Activated naive CD8-positive, alpha-beta T cell treated with anti-CD3 and anti-CD28 coated beads, Interleukin-2, amount 50 U/mL, for 24 hours (primary cell): ENCODE results near the gene RGMB.
"Not testable (repeated sequence)": the region's sequence is repeated elsewhere in the genome, so short reads cannot be mapped to it uniquely, and the experiment has no call there.

Source experiments
- ATAC-seq: fragments of 150-1000 bp; cut with Tn5 transposase; one replicate; pipeline ENCODE4 v1.10.0; 2021
- DNase-seq: peaks from one replicate; pipeline ENCODE4 v3.0.0; 2021
- H3K27ac Mint-ChIP-seq: one replicate; pipeline ENCODE4 v1.8.0; 2021; ENCODE audit warnings: mild to moderate bottlenecking, mixed read lengths
- H3K27me3 Mint-ChIP-seq: one replicate; pipeline ENCODE4 v1.8.0; 2021; ENCODE audit warnings: mixed read lengths
- H3K36me3 Mint-ChIP-seq: one replicate; pipeline ENCODE4 v1.8.0; 2021; ENCODE audit warnings: low read depth, mixed read lengths
- H3K4me1 Mint-ChIP-seq: one replicate; pipeline ENCODE4 v1.8.0; 2021; ENCODE audit warnings: mixed read lengths
- H3K4me3 Mint-ChIP-seq: one replicate; pipeline ENCODE4 v1.8.0; 2021; ENCODE audit warnings: mild to moderate bottlenecking, moderate library complexity, mixed read lengths
- H3K9me3 Mint-ChIP-seq: one replicate; pipeline ENCODE4 v1.8.0; 2021; ENCODE audit warnings: mixed read lengths

The RGMB gene

GRCh38 chr5:98773464-98774191 is at the start of gene RGMB:
RGMB (plus strand) TSS chr5:98773663; CDS start chr5:98774071, 408 bp downstream.
- peak; percentile 88 for DNase-seq
- H3K27me3 Mint-ChIP-seq: peaks cover 29% of the 10 kb centered on the region
- no peaks in the 10 kb centered on the region for H3K9me3 Mint-ChIP-seq
- peak; percentile 90 for ATAC-seq
- peaks cover 57% of the 10 kb centered on the region for H3K4me1 Mint-ChIP-seq
- peak within 1 kb of the TSS; percentile 80 for H3K27ac Mint-ChIP-seq
- no peaks in the 10 kb centered on the region for H3K36me3 Mint-ChIP-seq
- H3K4me3 Mint-ChIP-seq: peak within 1 kb of the TSS; percentile 96

GRCh38 chr5:98726258-98726657 is 47.2 kb upstream of the RGMB start:
- no peak overlapping the region for H3K4me3 Mint-ChIP-seq
- H3K4me1 Mint-ChIP-seq: no peaks in the 10 kb centered on the region
- no peaks in the 10 kb centered on the region for H3K36me3 Mint-ChIP-seq
- H3K27ac Mint-ChIP-seq: no peak overlapping the region
- ATAC-seq (no peak), DNase-seq (no peak)
- peaks cover 2% of the 10 kb centered on the region for H3K27me3 Mint-ChIP-seq
- H3K9me3 Mint-ChIP-seq: no peaks in the 10 kb centered on the region

GRCh38 chr5:98727686-98728085 is 45.8 kb upstream of the RGMB start:
- H3K36me3 Mint-ChIP-seq: no peaks in the 10 kb centered on the region
- H3K27me3 Mint-ChIP-seq: peaks cover 6% of the 10 kb centered on the region
- ATAC-seq: no peak
- H3K27ac Mint-ChIP-seq: no peak overlapping the region
- no peak for DNase-seq
- H3K4me1 Mint-ChIP-seq: no peaks in the 10 kb centered on the region
- no peaks in the 10 kb centered on the region for H3K9me3 Mint-ChIP-seq
- no peak overlapping the region for H3K4me3 Mint-ChIP-seq

- Mint-ChIP-seq H3K27me3 (peaks cover 21% of the 10 kb centered on the region), H3K4me3 (no peak overlapping the region)
Measured at GRCh38 chr5:98734646-98735045, 38.8 kb upstream of the RGMB start.

GRCh38 chr5:98735806-98736507 is 37.5 kb upstream of the RGMB start:
- H3K4me1 Mint-ChIP-seq: no peaks in the 10 kb centered on the region
- H3K9me3 Mint-ChIP-seq: peaks cover 5% of the 10 kb centered on the region
- ATAC-seq (no peak), DNase-seq (no peak)
- H3K27me3 Mint-ChIP-seq: peaks cover 19% of the 10 kb centered on the region
- H3K4me3 Mint-ChIP-seq: no peak overlapping the region
- no peak overlapping the region for H3K27ac Mint-ChIP-seq
- H3K36me3 Mint-ChIP-seq: no peaks in the 10 kb centered on the region

More at GRCh38 chr5:98734646-98735045, 38.8 kb upstream of the RGMB start:
- peaks cover 5% of the 10 kb centered on the region for H3K9me3 Mint-ChIP-seq
- no peaks in the 10 kb centered on the region for H3K4me1 Mint-ChIP-seq
- ATAC-seq: no peak
- no peak for DNase-seq
- no peak overlapping the region for H3K27ac Mint-ChIP-seq
- H3K36me3 Mint-ChIP-seq: no peaks in the 10 kb centered on the region

- Mint-ChIP-seq H3K9me3 (peaks cover 5% of the 10 kb centered on the region), H3K27me3 (peaks cover 22% of the 10 kb centered on the region), H3K4me3 (no peak overlapping the region), H3K4me1 (no peaks in the 10 kb centered on the region), H3K36me3 (no peaks in the 10 kb centered on the region), H3K27ac (no peak overlapping the region)
- no peak for ATAC-seq
- no peak for DNase-seq
Measured at GRCh38 chr5:98736753-98737152, 36.7 kb upstream of the RGMB start.

GRCh38 chr5:98737441-98737840 is 36.0 kb upstream of the RGMB start:
- H3K27me3 Mint-ChIP-seq: peaks cover 19% of the 10 kb centered on the region
- H3K4me3 Mint-ChIP-seq: not testable (repeated sequence)

GRCh38 chr5:98738481-98739149 is 34.8 kb upstream of the RGMB start:
- H3K27me3 Mint-ChIP-seq: peaks cover 17% of the 10 kb centered on the region
- ATAC-seq, H3K4me1 Mint-ChIP-seq, H3K36me3 Mint-ChIP-seq, H3K27ac Mint-ChIP-seq, H3K9me3 Mint-ChIP-seq, DNase-seq, H3K4me3 Mint-ChIP-seq: not testable (repeated sequence)

More at GRCh38 chr5:98737441-98737840, 36.0 kb upstream of the RGMB start:
- DNase-seq, H3K27ac Mint-ChIP-seq, ATAC-seq, H3K4me1 Mint-ChIP-seq, H3K9me3 Mint-ChIP-seq, H3K36me3 Mint-ChIP-seq: not testable (repeated sequence)

GRCh38 chr5:98741926-98742325 is 31.5 kb upstream of the RGMB start:
- no peak overlapping the region for H3K27ac Mint-ChIP-seq
- no peaks in the 10 kb centered on the region for H3K9me3 Mint-ChIP-seq
- DNase-seq: no peak
- no peak overlapping the region for H3K4me3 Mint-ChIP-seq
- no peaks in the 10 kb centered on the region for H3K4me1 Mint-ChIP-seq
- peaks cover 18% of the 10 kb centered on the region for H3K27me3 Mint-ChIP-seq
- no peaks in the 10 kb centered on the region for H3K36me3 Mint-ChIP-seq
- ATAC-seq: no peak

- H3K27ac Mint-ChIP-seq: no peak overlapping the region
- no peak overlapping the region for H3K4me3 Mint-ChIP-seq
- ATAC-seq (no peak), DNase-seq (no peak)
- no peaks in the 10 kb centered on the region for H3K4me1 Mint-ChIP-seq
- H3K36me3 Mint-ChIP-seq: no peaks in the 10 kb centered on the region
- H3K27me3 Mint-ChIP-seq: peaks cover 18% of the 10 kb centered on the region
- no peaks in the 10 kb centered on the region for H3K9me3 Mint-ChIP-seq
Measured at GRCh38 chr5:98742396-98743073, 30.9 kb upstream of the RGMB start.

- not testable (repeated sequence) for H3K27ac Mint-ChIP-seq
Measured at GRCh38 chr5:98748259-98748658, 25.2 kb upstream of the RGMB start.

GRCh38 chr5:98749046-98749445 is 24.4 kb upstream of the RGMB start:
- DNase-seq: no peak
- H3K27me3 Mint-ChIP-seq: peaks cover 6% of the 10 kb centered on the region
- no peak for ATAC-seq
- H3K4me1 Mint-ChIP-seq: no peaks in the 10 kb centered on the region
- no peaks in the 10 kb centered on the region for H3K9me3 Mint-ChIP-seq
- H3K4me3 Mint-ChIP-seq: no peak overlapping the region
- peaks cover 2% of the 10 kb centered on the region for H3K36me3 Mint-ChIP-seq
- no peak overlapping the region for H3K27ac Mint-ChIP-seq

More at GRCh38 chr5:98748259-98748658, 25.2 kb upstream of the RGMB start:
- not testable (repeated sequence) for H3K4me3 Mint-ChIP-seq, H3K4me1 Mint-ChIP-seq, ATAC-seq, DNase-seq, H3K36me3 Mint-ChIP-seq, H3K27me3 Mint-ChIP-seq, H3K9me3 Mint-ChIP-seq

- no peak for ATAC-seq
- H3K27me3 Mint-ChIP-seq: peaks cover 6% of the 10 kb centered on the region
- H3K4me1 Mint-ChIP-seq: no peaks in the 10 kb centered on the region
- no peak for DNase-seq
- H3K36me3 Mint-ChIP-seq: peaks cover 2% of the 10 kb centered on the region
- H3K4me3 Mint-ChIP-seq: no peak overlapping the region
- no peaks in the 10 kb centered on the region for H3K9me3 Mint-ChIP-seq
- H3K27ac Mint-ChIP-seq: no peak overlapping the region
Measured at GRCh38 chr5:98750693-98751092, 22.8 kb upstream of the RGMB start.

GRCh38 chr5:98752331-98752730 is 21.1 kb upstream of the RGMB start:
- not testable (repeated sequence) for ATAC-seq, H3K36me3 Mint-ChIP-seq, H3K27me3 Mint-ChIP-seq, DNase-seq, H3K4me3 Mint-ChIP-seq, H3K27ac Mint-ChIP-seq, H3K4me1 Mint-ChIP-seq, H3K9me3 Mint-ChIP-seq
